GM19240 (cell line): ENCODE data around the gene IL32.

ENCODE experiments used
- DNase-seq: peaks from one replicate; pipeline ENCODE4 v3.0.0; 2011; ENCODE audit warnings: low spot score; ENCODE audit not compliant: insufficient read length

Gene IL32

DNA sequence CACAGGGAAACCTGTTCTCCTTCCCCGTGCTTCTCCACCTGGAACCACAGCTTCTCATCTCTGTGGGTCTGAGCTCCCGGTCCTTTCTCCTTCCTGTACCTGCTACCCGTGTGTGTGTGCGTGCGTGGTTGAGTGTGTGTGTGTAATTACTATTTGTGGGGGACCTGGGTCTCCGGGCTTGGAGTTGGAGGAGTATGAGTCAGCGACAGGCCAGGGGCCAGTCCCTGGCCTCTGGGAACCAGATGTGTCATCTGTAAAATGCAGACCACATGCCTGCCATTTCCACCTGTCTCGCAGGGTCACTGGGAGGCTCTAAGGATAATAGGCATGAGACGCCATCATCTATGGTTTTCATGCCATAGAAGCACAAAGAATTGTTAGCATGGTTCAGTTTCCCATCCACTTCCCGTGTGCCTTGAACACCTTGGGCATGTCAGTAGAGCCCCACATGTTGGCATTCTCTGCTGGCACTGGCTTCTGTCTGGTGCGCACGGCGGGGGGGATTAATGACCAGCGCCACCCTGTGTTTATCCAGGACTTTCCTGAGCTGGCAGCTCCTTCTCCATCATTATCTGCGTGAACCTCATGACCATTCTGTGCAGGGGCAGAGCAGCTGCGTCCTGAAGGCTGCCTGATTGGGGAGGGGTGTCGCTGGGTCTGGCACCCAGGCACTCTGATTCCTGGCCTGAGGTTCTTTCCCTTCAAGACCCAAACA, 48.5 kb downstream of the IL32 start:
- DNase-seq = no peak

DNA sequence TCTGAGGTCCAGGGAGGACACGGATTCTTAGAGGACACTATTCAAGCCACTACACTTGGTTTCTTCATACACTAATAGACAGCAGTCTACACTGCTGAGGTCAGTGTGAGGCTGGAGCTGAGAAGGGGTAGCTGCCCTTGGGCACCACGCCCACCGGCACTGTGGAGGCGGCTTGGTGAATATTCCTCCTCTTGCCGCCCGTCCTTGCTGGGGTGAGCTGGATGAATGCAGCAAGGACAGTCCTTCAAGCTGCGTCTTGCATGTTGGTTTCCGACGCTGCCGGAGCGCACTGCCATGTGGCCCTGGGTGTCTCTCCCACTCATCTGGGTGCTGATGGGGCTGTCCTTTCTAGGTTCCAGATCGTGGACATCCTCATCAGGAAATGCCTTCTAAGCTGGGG, 49.6 kb downstream of the IL32 start:
- DNase-seq = no peak

DNA sequence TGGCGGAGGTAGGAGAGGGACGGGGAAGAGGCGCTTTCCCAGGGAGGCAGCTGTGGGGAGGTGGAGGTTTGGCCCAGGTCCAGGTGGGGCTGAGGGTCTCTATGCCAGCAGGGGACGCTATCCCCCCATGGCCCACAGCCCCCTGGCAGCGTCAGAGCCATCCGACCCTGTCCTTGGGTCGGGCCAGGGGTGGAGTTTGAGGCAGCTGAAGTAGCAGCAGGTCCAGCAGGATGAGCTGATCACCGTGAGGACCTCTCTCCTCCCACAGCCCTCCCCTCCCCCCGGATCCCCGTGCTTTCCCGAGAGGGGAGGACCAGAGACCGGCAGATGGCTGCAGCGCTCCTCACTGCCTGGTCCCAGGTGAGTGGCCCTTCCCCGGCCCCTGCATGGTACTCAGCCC, 50.1 kb downstream of the IL32 start:
- no peak for DNase-seq

DNA sequence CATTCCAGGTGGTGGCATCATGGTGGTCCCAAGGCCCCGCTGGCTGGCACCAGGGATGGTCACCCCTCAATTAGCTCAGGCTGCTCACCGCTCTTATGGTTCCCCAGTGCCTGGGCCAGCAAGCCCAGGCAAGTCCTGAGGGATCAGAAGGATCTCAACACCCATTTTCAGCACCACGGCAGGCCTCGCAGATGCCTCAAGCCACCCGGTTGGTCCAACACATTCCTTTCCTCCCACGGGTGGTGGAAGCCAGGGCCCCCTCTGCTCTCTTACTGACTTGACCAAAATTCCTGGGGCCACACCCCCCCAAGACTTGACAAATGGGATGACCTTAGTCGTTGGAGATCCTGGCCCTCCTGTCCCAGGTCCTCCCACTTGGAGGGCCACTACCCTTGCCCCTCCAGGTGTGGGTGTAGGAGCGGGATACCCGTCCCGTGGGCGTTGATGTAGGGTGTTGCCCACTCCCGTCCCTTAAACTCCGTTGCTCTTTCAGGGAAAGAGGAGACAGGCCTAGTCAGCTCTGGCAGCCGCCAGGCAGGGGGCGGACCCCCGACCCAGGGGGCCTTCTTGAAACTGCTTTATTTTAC, 52.9 kb downstream of the IL32 start:
- no peak for DNase-seq

GRCh38 chr16:3118846-3119245, 53.4 kb downstream of the IL32 start:
- DNase-seq = no peak
